HepG2 (cell line): ENCODE data around the gene PPP1R18. TPM values are rescaled to one million over a fixed set of nuclear protein-coding genes. Genes with fewer than 3 reads are reported as not detected.

Experiments
- CSRNP2 ChIP-seq: sonication (generic); formaldehyde crosslinking; conservative IDR thresholded peaks from 2 replicates; pipeline ENCODE4 v1.8.0; 2022; ENCODE audit warnings: low read depth, missing genetic modification reagents
- DBP ChIP-seq: sonication (generic); formaldehyde crosslinking; IDR thresholded peaks from 2 replicates; pipeline ENCODE4 v1.4.0; 2020; ENCODE audit warnings: missing genetic modification reagents; ENCODE audit errors: not compliant biosample characterization
- MXD4 ChIP-seq: IDR thresholded peaks from 2 replicates; pipeline ENCODE4 v1.6.1; 2016; ENCODE audit warnings: mild to moderate bottlenecking, missing biosample characterization, missing genetic modification reagents
- NR2F2 ChIP-seq: IDR thresholded peaks from 2 replicates; pipeline ENCODE4 v1.6.1; 2012; ENCODE audit warnings: low read depth, inconsistent platforms, borderline replicate concordance
- SALL2 ChIP-seq: sonication (generic); formaldehyde crosslinking; IDR thresholded peaks from 2 replicates; pipeline ENCODE4 v1.8.1; 2023; ENCODE audit warnings: mild to moderate bottlenecking, missing genetic modification reagents, inconsistent platforms
- SP4 ChIP-seq: sonication (generic); formaldehyde crosslinking; IDR thresholded peaks from 2 replicates; pipeline ENCODE4 v1.8.1; 2023; ENCODE audit warnings: mild to moderate bottlenecking, missing genetic modification reagents
- SRSF1 ChIP-seq: fragments of 200-400 bp; formaldehyde crosslinking; optimal IDR thresholded peaks from 2 replicates; pipeline ENCODE3; 2017; ENCODE audit warnings: mild to moderate bottlenecking, low read depth, low read length, moderate library complexity
- TBX2 ChIP-seq: sonication (generic); formaldehyde crosslinking; IDR thresholded peaks from 2 replicates; pipeline ENCODE4 v1.5.0; 2020; ENCODE audit warnings: missing genetic modification reagents, mild to moderate bottlenecking, borderline replicate concordance
- TRAFD1 ChIP-seq: sonication (generic); formaldehyde crosslinking; IDR thresholded peaks from 2 replicates; pipeline ENCODE4 v1.5.1; 2020; ENCODE audit warnings: missing genetic modification reagents, mild to moderate bottlenecking, borderline replicate concordance
- ZNF142 ChIP-seq: sonication (generic); formaldehyde crosslinking; IDR thresholded peaks from 2 replicates; pipeline ENCODE4 v1.4.0; 2020; ENCODE audit warnings: missing genetic modification reagents
- ZNF44 ChIP-seq: sonication (generic); formaldehyde crosslinking; IDR thresholded peaks from 2 replicates; pipeline ENCODE4 v1.5.1; 2020; ENCODE audit warnings: mild to moderate bottlenecking, missing genetic modification reagents
- polyA plus RNA-seq, 8 experiments: library from polyadenylated mRNA; depleted of rRNA in 3 of 8; stranded (reverse) in 7 of 8; unstranded in 1 of 8; fragments of >200 nt; fragmentation: Illumina TruSeq in 4 of 8; extraction: Trizol in 4 of 8; gene quantifications; 2 replicates each; pipeline versions ENCODE4 v1.2.1 to v1.2.3, GENCODE V29; 2011 to 2016; ENCODE audit warnings: low read depth in 4 of 8, missing spikeins in 1 of 8, mixed read lengths in 1 of 8; ENCODE audit not compliant: insufficient read depth in 1 of 8
- total RNA-seq, 5 experiments: library from RNA; depleted of rRNA; stranded (reverse); fragments of >200 nt; fragmentation: Illumina TruSeq; extraction: Trizol; gene quantifications; 2 replicates each; pipeline ENCODE4 v1.2.3, GENCODE V29; 2016; ENCODE audit warnings: low read depth in 1 of 5
- TF ChIP-seq, protein P1 (sequence below): sonication (generic); formaldehyde crosslinking; IDR thresholded peaks from 2 replicates; pipeline ENCODE4 v1.5.1; 2020; ENCODE audit warnings: mild to moderate bottlenecking, missing genetic modification reagents

The PPP1R18 gene
- total and polyA plus RNA-seq, 2 of the 13 experiments (the other 11 are each of a cell fraction or from before 2014, with no cell fraction given): 4.9 to 9.2 TPM

GRCh38 chr6:30687659-30688431, 1.4 kb upstream of the PPP1R18 start (continued):
- TF ChIP-seq TRAFD1 (CRISPR knock-in tag) (no peak), CSRNP2 (CRISPR knock-in tag) (no peak), TBX2 (no peak), SRSF1 (no peak), NR2F2 (no peak), SP4 (no peak), ZNF142 (CRISPR knock-in tag) (no peak), DBP (no peak), MXD4 (0 out of 2 replicates have a peak, but pooled peaks have one; percentile 12), ZNF44 (0 out of 2 replicates have a peak, but pooled peaks have one; percentile 5), SALL2 (CRISPR knock-in tag) (no peak)
- TF ChIP-seq, protein P1, sequence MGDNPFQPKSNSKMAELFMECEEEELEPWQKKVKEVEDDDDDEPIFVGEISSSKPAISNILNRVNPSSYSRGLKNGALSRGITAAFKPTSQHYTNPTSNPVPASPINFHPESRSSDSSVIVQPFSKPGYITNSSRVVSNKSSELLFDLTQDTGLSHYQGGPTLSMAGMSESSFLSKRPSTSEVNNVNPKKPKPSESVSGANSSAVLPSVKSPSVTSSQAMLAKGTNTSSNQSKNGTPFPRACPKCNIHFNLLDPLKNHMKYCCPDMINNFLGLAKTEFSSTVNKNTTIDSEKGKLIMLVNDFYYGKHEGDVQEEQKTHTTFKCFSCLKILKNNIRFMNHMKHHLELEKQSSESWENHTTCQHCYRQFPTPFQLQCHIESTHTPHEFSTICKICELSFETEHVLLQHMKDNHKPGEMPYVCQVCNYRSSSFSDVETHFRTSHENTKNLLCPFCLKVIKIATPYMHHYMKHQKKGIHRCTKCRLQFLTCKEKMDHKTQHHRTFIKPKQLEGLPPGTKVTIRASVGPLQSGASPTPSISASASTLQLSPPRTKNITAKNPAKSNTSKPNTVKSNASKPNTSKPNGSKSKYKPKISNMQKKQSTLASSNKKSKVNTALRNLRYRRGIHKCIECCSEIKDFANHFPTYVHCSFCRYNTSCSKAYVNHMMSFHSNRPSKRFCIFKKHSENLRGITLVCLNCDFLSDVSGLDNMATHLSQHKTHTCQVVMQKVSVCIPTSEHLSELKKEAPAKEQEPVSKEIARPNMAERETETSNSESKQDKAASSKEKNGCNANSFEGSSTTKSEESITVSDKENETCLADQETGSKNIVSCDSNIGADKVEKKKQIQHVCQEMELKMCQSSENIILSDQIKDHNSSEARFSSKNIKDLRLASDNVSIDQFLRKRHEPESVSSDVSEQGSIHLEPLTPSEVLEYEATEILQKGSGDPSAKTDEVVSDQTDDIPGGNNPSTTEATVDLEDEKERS (CRISPR knock-in tag): peak; percentile 20; the same call in 1 of the 2 replicates
